ENCODE measurements around the gene ASAP2.

- TF ChIP-seq, protein P1, sequence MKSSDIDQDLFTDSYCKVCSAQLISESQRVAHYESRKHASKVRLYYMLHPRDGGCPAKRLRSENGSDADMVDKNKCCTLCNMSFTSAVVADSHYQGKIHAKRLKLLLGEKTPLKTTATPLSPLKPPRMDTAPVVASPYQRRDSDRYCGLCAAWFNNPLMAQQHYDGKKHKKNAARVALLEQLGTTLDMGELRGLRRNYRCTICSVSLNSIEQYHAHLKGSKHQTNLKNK (CRISPR knock-in tag; IDR thresholded peaks at IDR 0.05): no peak
- no peak for TF ChIP-seq MLX (CRISPR knock-in tag; IDR thresholded peaks at IDR 0.05)
- TF ChIP-seq FOXJ3 (CRISPR knock-in tag; IDR thresholded peaks at IDR 0.05; ENCODE audit: borderline replicate concordance): no peak
- no peak for TF ChIP-seq CTCF (IDR thresholded peaks at IDR 0.05)
- no peak for TF ChIP-seq MAX (CRISPR knock-in tag; IDR thresholded peaks at IDR 0.05)
- TF ChIP-seq TEAD4 (CRISPR knock-in tag; IDR thresholded peaks at IDR 0.05): no peak
These were observed 25.5 kb downstream of the ASAP2 start for GRCh38 chr2:9232166-9232479.

Data from WTC11 (cell line).